Measurements from ENCODE around the gene CYB5RL.
"Not testable (repeated sequence)": the region's sequence is repeated elsewhere in the genome, so short reads cannot be mapped to it uniquely, and the experiment has no call there.

Gene CYB5RL

GRCh38 chr1:54172614-54173599 is 26.9 kb downstream of the CYB5RL start:
- H3K27ac ChIP-seq = no peak overlapping the region
- TF ChIP-seq ZFX (IDR thresholded peaks at IDR 0.05; ENCODE audit: borderline replicate concordance) (no peak), CTCF (IDR thresholded peaks at IDR 0.05) (no peak)

- TF ChIP-seq CTCF (IDR thresholded peaks at IDR 0.05) = no peak
- no peak for TF ChIP-seq ZFX (IDR thresholded peaks at IDR 0.05; ENCODE audit: borderline replicate concordance)
- H3K27ac ChIP-seq = no peak overlapping the region
These were observed 28.2 kb downstream of the CYB5RL start for GRCh38 chr1:54171606-54172005.

GRCh38 chr1:54171016-54171415 is 28.8 kb downstream of the CYB5RL start:
- H3K27ac ChIP-seq = no peak overlapping the region
- TF ChIP-seq ZFX (IDR thresholded peaks at IDR 0.05; ENCODE audit: borderline replicate concordance) (no peak), CTCF (IDR thresholded peaks at IDR 0.05) (no peak)

- TF ChIP-seq ZFX (IDR thresholded peaks at IDR 0.05; ENCODE audit: borderline replicate concordance) (no peak), CTCF (IDR thresholded peaks at IDR 0.05) (no peak)
- H3K27ac ChIP-seq = no peak overlapping the region
These were observed 30.8 kb downstream of the CYB5RL start for GRCh38 chr1:54169068-54169467.

GRCh38 chr1:54168206-54168965 is 31.4 kb downstream of the CYB5RL start:
- no peak for TF ChIP-seq CTCF (IDR thresholded peaks at IDR 0.05)
- no peak for TF ChIP-seq ZFX (IDR thresholded peaks at IDR 0.05; ENCODE audit: borderline replicate concordance)
- no peak overlapping the region for H3K27ac ChIP-seq

GRCh38 chr1:54167422-54168139 is 32.2 kb downstream of the CYB5RL start:
- H3K27ac ChIP-seq = no peak overlapping the region
- no peak for TF ChIP-seq CTCF (IDR thresholded peaks at IDR 0.05)
- no peak for TF ChIP-seq ZFX (IDR thresholded peaks at IDR 0.05; ENCODE audit: borderline replicate concordance)

GRCh38 chr1:54166357-54166756 is 33.5 kb downstream of the CYB5RL start:
- H3K27ac ChIP-seq = not testable (repeated sequence)

Measured in 22Rv1 (cell line).